ENCODE results near the gene ITGAV. TPM values are rescaled to one million over a fixed set of nuclear protein-coding genes. Genes with fewer than 3 reads are reported as not detected.

ITGAV gene
- polyA plus RNA-seq, 3 donors: 68.1 to 72.2 (median 69.8) TPM

DNA sequence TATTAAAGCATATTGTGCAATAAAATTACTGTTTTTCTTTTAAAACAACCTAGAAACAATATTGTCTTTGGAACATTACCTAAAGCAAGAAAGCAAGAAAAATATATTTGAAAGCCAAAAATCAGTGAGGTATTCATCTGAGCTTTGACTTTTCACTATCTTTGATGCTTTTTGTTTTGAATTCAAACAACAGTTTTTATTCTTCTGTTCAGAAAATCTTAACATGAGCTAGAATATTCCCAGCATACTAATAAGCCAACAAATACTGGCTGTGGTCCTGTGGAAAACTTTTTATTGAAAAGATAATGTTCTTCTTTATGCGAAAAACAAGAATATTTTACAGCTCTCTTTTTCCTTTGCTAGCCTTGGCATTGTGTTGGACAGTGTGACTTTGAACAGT lies 123.8 kb downstream of the ITGAV start:
- no peak for DNase-seq (ENCODE audit: low read depth in 3 of 3, low spot score in 2 of 3)

DNA sequence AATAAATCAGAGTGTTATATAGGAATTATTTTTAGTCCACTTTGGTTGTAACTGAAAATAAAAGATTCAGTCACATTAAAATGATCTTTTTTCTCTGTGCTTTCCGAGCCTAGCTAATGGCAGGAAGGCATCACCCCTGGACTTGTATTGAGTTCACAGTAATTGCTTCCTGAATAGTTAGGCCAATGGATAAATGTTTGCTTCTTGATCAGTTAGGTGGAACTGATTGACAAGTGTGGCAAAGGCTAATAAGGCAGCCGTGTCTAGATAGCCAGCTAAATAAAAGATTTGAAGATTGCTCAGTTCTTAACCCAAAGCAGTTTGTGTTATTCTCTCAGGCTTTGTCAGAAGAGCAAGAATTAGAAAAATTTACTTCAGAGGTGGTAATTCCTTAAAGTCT lies 124.8 kb downstream of the ITGAV start:
- DNase-seq (ENCODE audit: low read depth in 3 of 3, low spot score in 2 of 3): no peak

GRCh38 chr2:186716004-186716403 lies 126.1 kb downstream of the ITGAV start:
- DNase-seq (ENCODE audit: low read depth in 3 of 3, low spot score in 2 of 3): no peak

GRCh38 chr2:186716899-186717298 lies 127.0 kb downstream of the ITGAV start:
- DNase-seq (ENCODE audit: low read depth in 3 of 3, low spot score in 2 of 3): no peak

- no peak for DNase-seq (ENCODE audit: low read depth in 3 of 3, low spot score in 2 of 3)
Measured at GRCh38 chr2:186717320-186718007, 127.6 kb downstream of the ITGAV start.

DNA sequence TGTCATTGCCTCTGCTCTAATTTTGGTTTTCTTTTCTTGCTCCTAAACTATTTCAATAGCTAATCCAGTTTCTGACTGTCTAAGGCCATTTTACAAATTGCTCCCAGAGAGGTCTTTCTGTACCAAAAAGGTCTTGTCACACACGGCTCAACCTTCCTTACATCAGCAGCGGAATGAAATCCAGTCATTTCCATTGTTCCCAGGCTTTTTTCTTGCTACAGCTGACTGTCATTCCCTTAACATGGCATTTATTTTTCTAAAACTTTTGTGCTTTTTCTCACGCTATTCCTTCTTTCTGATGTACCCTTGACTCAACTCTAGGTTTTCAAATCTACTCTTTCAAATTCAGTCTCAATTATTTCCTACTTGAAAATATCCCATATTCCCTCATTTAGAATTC lies 128.3 kb downstream of the ITGAV start:
- DNase-seq (ENCODE audit: low read depth in 3 of 3, low spot score in 2 of 3): no peak

DNA sequence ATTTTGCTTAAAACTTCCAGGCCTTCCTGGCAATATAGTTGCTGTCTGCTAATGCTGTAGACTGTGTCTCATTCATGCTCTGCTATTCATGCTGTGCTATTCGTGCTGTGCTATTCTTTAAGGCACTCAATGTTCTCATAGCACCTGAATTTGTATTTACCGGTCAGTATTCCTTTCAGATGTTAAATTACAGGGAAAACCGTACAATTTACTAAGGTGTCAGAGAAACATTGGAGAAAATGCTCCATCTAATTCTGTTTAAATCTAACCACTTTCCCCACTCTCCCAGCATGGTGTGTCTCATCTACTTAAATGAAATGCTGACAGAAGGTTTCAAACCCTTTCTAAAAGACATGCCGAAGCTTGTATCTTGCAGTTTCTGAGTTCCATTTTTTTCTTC lies 129.0 kb downstream of the ITGAV start:
- DNase-seq (ENCODE audit: low read depth in 3 of 3, low spot score in 2 of 3): no peak

DNA sequence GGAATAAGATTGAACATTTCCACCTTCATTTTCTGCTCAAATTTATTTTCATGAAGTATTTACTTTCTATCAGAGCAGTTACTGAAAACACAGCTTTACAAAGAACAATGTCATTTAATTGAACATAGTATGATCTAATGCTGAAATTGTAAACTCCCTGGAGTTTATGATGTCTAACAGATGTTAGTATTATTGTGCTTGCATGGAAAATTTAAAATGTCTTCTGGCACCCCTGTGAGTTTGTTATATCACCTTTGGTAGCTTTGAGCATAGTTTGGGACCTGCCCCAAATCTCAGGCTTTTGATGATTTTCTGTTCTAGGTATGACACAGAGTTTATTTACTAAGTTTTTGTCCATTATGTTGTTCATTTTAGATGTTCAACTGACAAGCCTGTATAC lies 132.1 kb downstream of the ITGAV start:
- no peak for DNase-seq (ENCODE audit: low read depth in 3 of 3, low spot score in 2 of 3)

DNA sequence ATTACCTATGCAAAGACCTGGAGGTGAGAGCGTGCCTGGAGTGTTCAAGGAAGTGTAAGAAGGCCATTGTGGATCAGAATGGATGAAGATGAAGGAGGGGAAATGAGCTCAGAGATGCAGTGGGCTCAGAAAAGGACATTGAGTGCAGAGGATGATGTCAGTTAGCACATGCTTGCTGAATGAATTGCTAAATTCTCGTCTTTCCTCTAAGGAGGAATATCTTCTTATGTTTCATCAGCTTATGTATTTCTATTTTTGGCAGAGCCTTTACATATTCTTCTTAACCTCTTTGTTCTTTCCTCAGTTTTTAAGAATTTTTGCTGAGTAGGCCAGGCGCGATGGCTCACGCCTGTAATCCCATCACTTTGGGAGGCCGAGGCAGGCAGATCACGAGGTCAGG lies 134.9 kb downstream of the ITGAV start:
- no peak for DNase-seq (ENCODE audit: low read depth in 3 of 3, low spot score in 2 of 3)

- DNase-seq (ENCODE audit: low read depth in 3 of 3, low spot score in 2 of 3): no peak
Measured at GRCh38 chr2:186725783-186726182, 135.9 kb downstream of the ITGAV start.

- DNase-seq (ENCODE audit: low read depth in 3 of 3, low spot score in 2 of 3): no peak
Measured at GRCh38 chr2:186726938-186727337, 137.1 kb downstream of the ITGAV start.

DNA sequence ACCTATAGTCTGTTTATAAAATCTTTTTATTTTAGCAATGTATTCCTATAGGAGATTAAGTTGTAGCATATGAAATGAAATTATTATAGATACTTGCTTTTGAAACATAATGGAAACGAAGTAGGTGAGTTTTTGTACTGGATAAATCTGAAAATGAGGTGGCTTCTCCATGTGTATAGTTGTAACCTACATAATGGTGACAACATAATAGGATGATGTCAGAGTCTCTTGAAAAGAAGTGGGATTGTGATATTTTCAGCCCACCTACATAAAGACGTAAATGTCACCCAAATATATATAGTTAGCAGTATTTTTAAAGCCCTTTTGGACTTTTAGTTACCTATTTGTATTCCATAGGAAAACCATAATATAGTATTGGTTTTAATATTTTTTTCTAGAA lies 138.8 kb downstream of the ITGAV start:
- DNase-seq (ENCODE audit: low read depth in 3 of 3, low spot score in 2 of 3): no peak

Other genes starting within 250 kb of the ITGAV start
- gene ZC3H15, start 103.8 kb upstream of the ITGAV start, polyA plus RNA-seq (ENCODE audit: insufficient read length in 3 of 3): 100 to 1,000 TPM; 117 to 136 (median 134) TPM
- 10 to 100 TPM; 13.4 to 17.3 (median 14.2) TPM for gene FAM171B, start 104.0 kb downstream of the ITGAV start, polyA plus RNA-seq (ENCODE audit: insufficient read length in 3 of 3)